Tongue (tissue), 2 donors: Measurements from ENCODE around the gene FGGY. TPM values are rescaled to one million over a fixed set of nuclear protein-coding genes. Genes with fewer than 3 reads are reported as not detected.

ENCODE experiments used
- DNase-seq: peaks from one replicate; pipeline ENCODE4 v3.0.0-alpha.2; 2015
- total RNA-seq: library from RNA; depleted of rRNA; stranded (reverse); fragments of >200 nt; gene quantifications from one replicate; pipeline ENCODE4 v1.2.3, GENCODE V29; 2014

The FGGY gene
- total RNA-seq, 1 donor from 2014 or later, result 80.4 TPM

DNA sequence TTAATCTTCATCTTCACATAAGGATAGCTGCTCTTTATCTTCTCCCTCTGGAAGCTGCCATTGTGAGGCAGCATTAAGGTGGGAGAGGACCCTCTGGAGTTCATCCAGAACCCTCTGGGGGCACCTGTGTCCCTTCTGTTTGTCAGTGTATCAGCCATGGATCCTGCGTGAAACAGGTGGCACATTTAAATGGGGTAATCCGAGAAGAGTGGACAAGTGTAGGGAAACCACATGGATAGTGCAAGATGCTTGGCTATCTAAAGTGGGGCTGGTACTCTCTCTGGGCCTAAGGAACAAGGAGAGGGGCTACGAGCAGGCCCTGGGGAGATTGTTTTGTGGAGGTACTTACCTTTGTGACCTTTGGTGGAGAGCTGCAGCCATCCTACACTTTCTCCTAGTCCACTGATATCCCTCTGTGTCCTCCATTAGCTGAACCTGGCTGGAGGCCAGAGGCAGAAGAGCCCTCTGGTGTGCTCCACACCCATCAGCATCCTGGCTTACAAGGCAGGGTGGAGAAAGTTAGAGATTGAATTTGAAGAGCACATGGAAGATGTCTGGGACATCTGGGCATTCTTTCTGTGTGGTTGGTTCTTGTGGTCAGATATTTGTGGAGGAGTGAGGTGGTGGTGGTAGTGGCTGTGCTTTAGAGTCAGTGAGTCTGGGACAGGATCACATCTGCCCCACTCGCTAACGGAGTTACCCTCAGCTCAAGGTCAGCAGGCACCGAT lies 117.7 kb downstream of the FGGY start:
- DNase-seq, result peak; percentile 48

DNA sequence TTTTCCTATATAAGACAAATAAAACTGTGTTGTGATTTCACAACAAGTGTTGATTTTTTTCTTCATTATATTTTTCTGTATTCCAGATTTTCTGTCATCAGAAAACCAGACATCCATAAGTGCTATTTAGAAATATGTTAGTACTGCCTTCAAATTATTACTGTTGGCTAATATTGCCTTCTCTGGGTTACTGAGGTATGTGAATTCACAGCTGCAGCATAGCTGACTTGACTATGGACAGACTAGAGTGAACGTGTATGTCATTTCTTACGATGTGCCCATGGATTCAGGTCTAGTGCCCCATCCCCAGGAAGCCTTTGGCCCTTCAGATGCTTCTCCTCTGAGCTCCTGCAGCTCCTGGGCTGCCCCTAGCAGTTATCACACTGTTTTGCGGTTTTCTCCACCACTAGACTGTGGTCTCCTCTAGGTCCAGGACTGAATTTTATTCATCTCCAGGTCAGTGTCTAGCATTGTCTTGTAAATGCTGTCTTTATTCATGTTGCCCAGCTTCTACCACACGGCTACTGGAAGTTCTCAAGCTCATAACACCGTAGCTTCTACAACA lies 118.5 kb downstream of the FGGY start:
- no peak for DNase-seq

DNA sequence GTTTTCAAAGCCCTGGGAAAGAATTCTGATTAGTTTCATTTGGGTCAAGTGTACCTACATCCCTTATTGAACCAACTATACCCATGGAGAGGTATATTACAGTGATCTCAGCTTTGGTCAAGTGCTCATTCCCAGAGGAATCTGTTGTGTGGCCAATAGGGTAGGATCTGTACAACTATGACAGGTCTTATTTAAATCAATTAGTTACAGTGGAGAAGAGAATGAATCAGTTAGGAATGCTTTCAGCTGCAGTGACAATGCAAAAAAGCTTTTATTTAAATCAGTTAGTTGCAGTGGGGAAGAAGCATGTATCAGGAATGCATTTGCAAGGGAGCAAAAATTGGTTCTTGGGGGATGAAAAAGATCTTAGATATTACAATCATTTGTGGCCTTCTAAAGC lies 119.0 kb downstream of the FGGY start:
- no peak for DNase-seq

DNA sequence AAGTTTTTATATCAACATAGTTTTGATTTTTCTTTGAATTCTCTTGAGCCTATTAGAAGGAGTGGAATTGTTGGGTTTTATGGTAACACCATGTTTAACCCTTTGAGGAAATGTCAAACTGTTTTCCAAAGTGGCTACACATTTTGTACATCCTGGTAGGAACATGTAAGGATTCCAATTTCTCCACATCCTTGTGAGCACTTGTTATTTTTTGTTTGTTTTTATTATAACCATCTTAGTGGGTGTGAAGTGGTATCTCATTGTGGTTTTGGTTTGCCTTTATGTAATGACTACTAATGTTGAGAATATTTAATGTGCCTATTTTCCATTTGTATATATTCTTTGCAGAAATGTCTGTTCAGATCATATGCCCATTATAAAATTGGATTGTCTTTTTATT lies 120.5 kb downstream of the FGGY start:
- DNase-seq, result no peak

DNA sequence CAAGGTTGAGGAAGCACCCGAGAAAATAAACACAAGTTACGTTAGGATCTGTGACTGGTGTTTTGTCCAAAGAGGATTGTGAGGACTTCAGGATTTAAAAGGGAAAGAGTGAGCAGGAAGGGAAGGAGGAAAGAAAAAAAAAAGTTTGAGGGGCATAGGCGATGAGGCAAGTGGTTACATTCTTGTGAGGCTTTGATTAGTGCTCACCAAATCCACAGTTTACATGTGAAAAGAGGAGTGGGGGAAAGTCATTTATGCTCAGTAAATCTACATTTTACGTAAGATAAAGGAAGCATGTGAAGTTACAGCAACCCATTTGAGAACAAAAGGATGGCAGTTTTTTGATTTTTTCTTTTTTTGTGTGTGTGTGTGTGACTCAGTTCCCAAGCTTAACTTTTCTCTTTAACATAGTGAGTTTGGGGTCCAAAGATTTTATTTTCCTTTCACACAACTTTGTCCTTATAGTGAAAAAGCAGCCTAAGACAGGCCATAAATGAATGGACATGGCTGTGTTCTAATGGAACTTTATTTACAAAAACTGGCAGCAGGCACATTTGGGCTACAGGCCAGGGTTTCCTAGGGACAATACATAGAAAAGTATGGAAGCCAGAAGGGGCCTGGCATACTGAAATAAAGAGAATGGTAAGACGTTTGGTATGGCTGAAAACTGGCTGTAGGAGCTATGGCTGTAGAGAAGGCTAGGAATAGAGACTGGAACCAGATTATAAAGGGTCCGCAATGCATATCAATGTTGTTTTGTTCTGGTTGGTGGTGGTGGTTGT lies 121.7 kb downstream of the FGGY start:
- no peak for DNase-seq

DNA sequence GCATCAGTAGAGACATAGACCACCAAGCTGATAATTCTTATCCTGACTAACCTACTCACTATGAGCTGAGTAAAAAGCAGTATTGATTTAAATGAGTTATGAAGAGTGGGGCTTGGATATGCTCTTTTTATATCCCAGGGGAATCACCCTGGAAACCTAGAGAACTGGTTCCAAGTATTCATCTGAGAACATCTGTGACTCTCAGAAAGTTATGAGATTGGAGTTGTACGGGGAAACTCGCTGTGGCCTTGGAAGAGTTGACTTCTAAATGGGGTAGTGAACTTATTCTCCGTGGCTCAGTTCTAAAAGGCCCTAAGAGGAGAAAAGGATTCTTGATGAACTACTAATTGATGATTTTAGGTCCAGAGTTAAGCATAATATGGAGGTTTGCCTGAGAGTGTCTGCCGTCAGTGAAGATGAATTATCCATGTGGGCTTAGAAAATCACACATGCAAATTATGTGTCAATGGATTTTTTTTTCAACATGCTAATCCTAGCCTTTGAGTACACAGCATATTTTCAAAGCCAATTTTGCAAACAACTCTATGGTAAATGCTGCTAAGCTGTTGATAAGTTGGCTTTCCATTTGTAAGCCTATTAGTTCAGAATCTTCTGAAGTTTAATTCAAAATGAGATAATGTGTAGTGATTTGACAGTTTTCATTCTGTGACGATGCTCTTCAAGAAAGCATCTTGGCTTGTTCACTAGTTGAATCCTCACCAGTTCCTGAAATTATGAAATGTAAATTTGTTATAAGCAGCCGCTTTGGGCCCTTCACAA lies 122.7 kb downstream of the FGGY start:
- no peak for DNase-seq

DNA sequence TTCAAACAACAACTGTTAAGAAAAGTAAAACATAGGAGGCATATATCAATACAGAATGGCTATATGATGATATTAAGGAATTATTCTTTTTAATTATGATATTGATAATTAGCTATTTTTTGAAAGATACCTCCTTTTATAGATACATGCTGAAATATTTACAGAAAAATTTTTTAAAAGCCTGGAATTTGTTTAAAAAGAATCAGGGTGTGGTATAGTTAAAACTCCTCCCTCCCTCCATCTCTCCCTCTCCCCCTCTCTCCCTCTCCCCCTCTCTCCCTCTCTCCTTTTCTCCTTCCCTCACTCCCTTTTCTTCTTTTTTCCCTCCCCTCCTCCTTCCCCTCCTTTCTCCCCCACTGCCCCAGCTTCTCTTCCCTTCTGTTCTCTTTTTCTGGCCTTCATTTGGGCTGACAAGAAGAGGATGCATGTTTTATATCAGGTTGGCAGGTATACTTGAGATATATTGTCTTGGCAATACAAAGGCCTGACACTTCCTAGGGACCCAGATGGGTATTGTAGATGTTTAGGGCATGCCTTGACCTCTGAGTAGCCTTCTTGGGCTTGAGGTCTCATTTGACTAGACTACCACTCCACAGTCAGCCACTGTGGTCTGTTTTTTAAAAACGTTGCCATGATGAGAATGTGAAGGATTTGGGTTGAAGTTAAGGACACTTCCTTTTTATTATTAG lies 124.5 kb downstream of the FGGY start:
- no peak for DNase-seq

DNA sequence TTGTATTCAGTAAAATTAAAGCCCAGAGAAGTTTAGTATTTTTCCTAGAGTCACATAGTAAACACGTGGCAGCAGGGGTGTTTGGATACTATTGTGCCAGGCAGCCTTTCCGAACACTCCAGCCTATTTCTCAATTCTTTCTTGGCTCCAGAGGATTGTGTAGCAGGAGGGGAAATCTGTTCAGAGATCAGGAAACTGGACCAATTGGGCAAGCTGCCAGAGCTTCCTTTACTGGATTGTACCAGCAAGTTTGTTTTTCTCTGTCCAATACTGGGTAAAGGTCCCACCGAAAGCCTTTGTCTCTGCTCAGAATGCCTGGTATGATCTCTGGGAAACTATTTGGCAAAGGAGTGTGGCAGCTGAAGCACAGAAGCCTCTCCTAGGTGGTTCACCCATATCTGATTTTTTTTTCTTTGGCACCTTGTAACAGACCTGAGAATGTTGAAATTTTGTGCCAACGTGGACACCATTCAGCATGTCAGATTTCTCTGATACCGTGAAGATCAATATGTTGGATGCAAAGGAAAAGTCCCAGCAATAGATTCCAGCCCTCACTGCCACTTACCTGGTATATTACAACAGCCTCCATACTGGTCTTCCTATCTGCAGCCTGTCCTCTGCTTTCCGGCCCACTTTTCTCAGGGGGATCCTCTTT lies 126.2 kb downstream of the FGGY start:
- peak; percentile 56 for DNase-seq

DNA sequence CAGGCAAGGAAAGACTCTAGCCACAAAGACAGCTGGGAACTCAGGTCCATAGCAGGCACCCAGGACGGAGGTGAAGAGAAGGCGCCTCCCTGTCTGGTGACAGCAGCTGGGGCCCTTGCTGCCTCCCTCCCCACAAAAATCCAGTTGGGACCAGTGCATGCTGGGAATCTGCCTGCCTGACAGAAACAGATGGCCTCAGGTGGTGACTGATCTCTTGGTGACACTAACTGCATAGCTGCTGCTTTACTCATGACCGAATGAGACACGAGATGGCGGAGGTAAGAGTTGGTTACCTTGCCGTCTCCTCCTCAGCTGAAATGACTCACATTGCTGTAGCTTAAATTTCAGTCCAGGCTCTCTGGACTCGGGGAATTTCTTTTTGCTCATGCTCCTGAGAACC lies 130.3 kb downstream of the FGGY start:
- DNase-seq, result peak; percentile 73

DNA sequence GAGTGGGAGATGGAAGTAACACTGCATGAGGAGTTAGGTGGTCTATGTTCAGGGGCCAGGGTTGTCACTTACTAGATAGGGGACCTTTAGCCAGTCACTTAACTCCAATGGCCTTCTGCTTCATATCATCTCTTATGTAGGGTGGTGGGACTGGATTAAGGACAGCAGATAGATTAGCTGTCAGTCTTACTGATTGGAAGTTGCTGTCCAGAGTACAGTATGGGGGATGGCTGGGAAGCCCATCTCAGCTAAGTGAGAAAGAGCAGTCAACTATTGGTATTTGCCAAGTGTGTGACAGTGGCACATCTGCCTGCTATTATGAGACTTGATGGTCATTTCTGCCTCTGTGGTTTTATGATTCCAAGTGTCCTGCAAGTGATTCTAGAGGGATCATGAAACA lies 130.9 kb downstream of the FGGY start:
- DNase-seq, result no peak

DNA sequence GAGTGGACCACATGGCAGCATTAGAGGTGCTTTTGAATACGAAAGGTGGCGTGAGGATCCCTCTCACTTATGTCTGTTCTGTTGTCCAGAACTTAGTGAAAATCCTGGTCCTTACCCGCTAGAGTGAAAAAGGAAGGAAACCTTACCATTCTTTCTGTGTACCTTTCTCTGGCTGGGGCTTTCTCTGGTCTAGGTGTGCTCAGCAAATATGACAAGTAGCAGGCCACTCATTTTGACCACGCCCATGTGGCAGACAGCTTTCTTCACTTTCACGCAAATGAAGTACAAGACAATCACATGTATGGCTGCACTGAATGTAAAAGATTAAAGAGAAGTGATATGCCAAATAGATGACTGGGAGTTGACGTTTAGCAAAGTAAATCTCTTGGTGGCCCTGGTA lies 131.9 kb downstream of the FGGY start:
- DNase-seq, result no peak

DNA sequence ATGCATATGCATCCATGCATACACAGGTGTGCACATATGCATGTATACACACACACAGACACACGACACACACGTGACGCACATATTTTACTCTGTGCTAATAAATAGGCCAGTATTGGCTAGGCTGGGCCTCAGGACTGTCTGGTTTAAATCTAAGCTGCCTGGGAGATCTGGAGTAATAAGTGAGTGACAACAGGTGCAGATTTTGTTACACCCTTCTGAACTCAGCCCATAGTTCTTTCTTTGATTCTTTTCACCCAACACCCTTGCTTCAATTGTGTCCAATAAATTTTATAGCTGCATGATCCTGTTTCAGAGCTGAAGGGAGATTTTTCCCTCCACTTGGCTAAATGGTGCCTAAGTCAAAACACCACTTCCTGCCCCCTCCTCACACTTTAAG lies 132.8 kb downstream of the FGGY start:
- DNase-seq, result peak; percentile 67

DNA sequence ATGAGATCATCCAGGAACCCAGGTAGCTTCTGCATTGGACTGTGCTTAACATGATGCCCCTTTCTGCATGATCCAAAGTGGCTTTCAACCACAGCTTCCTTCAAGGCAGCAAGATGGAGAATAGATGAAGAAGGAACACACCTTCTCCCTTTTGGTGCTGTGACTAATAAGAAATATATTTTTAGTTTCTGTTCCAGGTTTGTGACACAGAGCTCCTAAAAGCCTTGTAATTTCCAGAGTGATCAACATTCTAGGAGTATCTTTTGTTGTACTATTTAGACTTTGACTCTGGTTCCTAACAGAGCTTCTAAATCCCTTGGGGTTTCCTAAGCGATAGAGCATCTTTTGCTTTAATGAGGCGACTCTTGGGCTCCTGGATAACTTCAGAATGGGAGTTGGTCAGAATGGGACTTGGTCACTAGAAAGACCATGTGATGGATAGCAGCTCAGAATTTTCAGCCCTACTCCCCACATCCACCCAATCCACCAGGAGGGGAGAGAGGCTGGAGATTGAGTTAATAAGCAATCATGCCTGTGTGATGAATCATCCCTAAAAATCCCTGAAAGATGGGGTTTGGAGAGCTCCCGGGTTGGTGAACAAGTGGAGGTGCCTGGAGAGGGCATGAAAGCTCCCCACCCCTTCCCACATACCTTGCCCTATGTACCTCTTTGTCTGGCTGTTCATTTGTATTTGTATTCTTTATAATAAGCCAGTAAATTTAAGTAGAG lies 134.8 kb downstream of the FGGY start:
- no peak for DNase-seq

DNA sequence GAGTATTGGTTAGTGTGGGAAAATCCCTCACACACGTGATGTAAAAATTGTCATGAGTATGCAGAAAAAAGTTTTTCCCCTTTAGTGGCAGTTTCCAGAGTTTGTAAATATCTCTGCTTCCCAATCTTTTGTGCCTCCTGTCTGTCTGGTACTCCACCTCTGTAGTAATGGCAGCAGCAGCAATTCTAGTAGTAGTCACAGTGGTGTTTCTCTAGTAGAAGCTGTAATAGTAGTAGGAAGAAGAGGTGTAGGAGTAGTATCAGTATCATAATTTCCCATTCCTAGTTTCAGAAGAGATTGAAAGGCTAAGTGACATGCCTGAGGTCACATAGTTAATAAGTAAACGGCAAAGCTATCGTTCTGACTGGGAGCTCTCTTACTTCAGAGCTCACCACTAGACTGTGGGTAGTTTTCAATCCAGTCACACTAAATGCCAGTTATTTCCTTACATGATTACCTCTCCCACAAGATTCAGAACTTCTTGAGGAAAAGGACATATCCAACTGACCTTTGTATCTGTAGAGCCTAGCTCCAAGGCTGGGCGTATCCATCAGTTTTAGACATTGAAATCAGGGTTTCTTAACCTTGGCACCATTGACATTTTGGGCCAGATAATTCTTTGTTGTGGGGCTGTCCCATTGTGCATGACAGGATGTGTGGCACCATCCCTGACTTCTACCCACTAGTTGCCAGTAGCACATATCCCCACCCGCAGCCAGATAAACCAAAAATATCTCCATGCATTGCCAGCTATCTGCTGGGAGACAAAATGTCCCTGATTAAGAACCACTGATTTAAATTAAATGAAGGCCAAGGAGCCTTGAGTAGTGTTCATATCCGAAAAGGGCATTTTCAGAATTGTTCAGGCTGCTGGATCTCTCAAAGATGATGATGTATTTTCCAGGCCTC lies 135.9 kb downstream of the FGGY start:
- DNase-seq, result no peak

DNA sequence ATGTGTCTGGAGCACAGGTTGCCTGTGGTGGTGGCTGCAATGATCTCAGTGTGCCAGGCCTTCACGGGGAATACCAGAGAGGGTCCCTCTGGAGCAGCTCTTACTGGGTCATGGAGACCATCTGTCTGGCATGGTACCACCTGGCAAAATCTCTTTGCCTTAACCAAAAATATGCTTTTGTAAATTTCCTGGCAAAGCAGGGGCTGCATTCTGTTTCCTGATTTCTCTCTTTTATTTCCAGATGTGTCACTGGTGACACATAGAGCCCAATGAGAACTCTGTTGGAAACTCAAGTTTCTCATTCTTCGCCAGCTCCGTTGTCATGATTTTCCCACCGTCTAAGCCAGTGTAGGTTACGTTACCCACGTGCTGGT lies 136.5 kb downstream of the FGGY start:
- peak; percentile 79 for DNase-seq

DNA sequence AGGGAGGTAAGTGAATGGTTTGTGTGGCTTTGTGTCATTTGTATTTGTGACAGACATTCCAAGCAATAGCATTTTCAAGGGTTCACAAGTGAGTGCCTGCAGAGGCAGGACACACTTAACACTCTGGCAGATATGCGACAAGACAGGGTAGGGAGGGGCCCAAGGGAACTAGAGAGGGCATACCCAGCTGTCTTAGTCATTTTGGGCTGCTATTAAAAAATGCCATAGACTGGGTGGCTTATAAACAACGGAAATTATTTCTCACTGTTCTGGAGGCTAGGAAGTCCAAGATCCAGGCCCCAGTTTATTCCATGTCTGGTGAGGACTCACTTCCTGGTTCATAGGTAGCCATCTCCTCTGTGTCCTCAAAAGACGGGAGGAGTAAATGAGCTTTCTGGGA lies 137.4 kb downstream of the FGGY start:
- peak; percentile 80 for DNase-seq

DNA sequence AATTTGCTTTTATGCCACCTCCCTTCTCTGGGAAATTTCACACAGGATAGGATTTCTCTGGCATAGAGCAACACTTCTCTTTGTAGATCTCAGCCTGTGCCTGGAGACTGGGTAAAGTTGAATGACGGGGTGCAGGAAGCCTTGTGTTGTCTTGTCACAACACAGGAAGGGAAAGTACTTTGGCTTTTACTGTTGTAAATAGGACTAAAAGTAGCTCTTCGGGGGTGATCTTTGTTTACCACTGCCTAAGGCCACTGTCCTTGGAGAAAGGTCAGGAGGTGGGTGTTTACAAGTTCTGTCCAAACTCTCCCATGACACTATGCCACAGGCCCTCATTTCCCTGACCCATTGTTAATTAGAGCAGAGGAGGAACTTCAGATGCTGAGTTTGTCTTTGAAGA lies 139.7 kb downstream of the FGGY start:
- peak; percentile 37 for DNase-seq

DNA sequence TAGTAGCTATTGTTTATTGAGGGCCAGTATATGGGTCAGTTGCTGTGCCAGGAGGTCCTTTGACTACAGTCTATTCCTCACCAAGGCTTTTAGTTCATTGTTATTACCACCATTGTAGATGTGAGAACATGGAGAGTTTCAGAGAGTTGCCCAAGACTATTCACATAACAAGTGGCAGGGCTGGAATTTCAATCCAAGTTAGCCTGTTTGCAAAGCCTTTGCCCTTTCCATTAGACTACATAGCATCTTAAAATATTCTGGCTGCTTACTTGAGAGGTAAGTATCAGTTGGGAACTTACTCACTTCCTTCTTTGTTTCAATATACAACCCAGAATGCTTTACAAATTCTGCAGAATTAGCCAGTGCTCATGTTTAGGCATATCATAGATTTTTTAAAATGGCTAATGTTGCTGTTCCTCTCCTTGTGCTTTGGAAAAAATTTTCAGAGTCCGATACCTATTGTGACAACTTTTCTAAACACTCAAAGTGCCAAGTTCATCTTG lies 141.2 kb downstream of the FGGY start:
- no peak for DNase-seq

DNA sequence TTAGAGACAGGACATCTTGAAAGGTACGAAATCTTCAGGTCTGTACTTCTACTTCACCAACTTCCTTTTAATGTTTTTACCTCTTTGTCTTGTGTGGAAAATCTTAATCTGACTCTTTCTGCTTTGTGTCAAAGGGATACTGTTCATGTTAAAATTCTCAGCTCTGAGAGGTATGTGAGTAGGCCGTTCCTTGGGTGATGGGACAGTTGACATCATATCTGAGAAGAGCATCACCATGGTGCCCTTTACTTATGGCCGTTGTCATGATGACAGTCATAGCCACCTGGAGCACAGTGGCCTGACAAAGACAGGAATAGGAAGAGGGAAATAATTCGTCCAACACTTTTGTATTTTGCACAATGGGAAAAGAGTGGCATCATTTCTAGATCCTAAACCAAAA lies 145.6 kb downstream of the FGGY start:
- no peak for DNase-seq

DNA sequence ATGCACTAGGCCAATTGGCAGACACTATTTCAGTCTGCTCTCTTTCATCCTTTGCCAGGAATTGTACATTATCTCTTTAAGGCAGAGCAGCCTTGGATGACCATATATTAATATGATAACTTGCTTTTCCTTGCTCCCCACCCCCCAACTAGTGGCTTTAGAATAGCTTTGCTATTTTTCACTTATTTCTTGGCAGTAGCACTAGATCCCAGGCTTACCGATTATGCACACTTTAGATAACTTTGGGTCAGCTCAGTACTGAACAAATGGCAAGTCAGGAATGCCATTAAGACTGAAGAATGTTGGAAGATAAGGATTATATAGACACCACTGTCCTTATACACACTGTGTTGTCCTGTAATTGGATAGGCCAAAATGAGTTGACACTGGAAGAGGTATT lies 146.4 kb downstream of the FGGY start:
- peak; percentile 80 for DNase-seq
